SKM-1 treated with dmso at 0.1 percent for 144 hours (cell line): Measurements from ENCODE around the gene RYR2.
"Not testable (repeated sequence)": the region's sequence is repeated elsewhere in the genome, so short reads cannot be mapped to it uniquely, and the experiment has no call there.

Experiments used
- DNase-seq: peaks from one replicate; lab custom pipeline; 2025; ENCODE audit not compliant: unreplicated experiment; lab: John Stamatoyannopoulos, UW

The RYR2 gene

DNA sequence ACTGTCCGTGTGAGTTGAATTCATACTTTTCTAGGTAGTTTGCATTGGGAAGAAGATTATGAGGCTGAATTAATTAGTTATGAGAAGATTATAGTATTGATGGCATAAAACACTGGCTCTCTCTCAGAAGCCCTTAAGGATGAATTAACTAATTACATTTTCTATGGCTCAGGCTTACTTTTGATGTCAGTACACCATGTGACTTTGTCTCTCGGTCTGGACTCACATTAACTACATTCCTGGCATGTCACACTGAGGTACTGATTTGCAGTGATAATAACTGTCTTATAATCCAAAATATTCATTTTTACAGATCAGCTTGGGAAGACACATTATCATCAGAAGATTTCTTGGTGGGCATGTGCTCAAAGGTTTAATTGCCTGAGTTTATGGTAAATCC lies 486.6 kb downstream of the RYR2 start:
- no peak for DNase-seq

DNA sequence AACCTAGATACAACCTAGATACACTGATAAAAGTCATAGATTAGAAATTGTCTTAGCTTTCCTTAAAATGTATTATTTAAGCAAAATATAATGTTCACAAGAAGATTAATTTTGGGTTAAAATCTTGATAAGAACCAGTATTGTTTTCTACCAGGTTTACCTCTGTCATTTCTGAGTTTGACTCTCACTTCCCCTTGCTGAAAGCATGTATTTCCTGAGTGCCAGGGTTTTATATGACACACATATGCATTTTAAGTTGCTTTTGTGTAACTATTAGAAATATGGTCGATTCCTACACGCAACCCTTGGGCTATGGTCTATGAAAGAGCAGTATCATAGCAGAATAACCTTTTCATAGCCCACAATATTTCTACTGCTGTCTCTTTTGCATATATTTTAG lies 497.1 kb downstream of the RYR2 start:
- DNase-seq, result no peak

DNA sequence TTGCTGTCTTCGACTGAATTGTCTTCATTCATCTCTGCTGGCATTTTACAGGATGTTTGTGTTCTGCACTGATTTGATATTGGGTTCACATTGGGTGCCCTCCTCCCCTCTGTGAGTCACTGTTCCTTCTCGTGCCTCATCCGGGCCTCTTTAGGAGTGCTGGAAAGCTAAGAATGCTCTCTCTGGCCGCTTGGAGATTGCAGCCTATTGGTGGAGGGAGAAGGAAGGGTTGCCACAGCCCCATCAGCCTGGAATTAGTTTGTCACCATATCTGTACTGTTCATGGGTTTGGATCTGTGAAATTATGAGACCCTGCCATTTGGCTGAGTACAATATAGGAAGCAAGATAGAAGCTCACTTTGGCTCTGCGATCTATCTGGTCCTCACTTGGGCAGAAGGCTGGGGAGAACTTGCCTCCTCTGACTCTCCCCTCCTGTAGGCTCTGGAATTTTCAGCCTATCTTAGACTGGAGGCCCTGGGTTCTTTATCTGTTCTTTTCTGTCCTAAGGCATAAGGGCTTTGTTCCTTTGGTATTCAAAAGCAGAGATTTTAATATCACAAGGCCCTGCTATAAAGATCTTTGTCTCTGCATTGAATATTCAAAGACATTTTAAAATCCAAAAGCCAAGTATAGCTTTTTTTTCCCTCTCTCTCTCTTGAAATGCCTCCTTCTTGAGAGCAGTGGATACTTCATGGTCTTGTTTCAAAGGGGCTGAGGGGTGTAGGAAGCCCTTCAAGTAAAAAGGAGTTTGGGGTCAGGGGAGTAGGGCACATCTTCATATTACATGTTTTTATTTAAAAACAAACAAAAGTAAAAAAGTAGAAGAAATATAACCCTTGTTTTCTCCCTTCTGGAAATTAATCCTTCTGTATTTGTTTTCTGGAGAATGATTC lies 500.8 kb downstream of the RYR2 start:
- no peak for DNase-seq

DNA sequence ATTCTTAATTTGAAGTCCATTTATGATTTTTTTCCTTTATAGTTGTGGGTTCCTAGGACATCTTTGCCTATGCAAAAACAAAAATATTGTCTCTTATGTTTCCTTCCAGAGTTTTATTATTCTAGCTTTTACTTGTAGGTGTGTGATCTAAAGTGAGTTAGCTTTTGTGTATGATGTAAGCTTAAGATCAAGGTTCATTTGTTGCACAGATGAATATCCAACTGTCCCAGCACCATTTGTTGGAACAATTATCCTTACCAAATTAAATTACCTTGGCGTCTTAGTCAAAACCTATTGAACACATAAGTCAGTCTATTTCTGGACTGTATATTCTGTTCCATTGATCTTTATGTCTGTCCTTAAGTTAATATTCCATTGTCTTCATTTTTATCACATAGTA lies 511.1 kb downstream of the RYR2 start:
- DNase-seq, result no peak

DNA sequence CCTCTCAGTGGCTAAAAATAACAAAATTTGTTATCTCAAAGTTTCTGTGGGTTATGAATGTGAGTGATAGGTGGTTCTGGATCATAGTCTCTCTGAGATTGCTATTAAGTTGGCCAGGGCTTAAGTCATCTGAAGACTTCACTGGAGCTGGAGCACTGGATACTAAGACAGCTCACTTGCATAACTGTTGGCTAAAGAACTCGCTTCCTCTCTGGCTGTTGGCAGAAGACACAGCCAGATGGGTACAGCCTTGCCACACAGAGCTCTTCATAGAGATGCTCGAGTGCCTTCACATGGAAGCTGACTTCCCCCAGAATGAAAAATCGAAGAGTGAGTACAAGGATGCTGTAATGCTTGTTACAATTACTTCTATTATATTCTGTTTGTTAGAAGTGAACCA lies 514.9 kb downstream of the RYR2 start:
- DNase-seq, result no peak

DNA sequence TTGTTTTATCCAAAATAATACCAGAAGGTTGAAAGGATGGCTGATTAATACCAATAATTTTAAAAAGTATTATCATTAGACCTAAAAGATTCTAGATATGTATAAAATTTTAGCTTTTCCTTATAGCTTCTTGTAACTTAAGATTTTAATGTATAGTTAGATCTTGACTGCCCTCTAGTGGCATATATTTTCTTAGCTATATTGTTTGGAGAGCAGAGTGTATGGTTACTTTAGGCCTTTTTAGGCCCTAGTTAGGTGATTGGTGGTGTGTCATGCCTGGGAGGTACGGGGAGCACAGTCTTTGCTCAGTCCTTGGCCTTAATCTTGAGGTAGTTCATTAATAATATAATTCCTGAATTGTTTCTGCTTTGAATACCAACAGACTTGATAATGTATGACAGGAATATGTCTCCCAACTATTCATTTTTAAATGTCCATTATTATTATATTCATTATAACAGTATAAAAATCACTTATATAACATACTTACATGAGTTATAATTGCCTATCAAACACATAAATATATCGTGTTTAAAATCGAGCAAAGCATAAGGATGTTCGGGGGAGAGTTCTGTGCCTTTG lies 520.3 kb downstream of the RYR2 start:
- DNase-seq, result peak; percentile 85

DNA sequence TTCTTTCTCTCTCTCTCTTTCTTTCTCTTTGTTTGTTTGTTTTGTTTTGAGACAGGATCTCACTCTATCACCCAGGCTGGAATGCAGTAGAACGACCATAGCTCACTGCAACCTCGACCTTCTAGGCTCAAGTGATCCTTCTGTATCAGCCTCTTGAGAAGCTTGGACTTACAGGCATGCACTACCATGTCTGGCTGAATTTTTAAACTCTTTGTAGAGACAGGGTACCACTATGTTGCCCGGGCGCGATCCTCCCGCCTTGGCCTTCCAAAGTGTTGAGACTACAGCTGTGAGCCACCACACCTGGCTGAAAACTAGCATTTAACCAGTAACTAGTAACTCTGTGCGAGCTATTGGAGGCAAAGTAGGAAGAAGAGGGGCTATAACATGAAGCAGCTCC lies 523.3 kb downstream of the RYR2 start:
- DNase-seq, result no peak

DNA sequence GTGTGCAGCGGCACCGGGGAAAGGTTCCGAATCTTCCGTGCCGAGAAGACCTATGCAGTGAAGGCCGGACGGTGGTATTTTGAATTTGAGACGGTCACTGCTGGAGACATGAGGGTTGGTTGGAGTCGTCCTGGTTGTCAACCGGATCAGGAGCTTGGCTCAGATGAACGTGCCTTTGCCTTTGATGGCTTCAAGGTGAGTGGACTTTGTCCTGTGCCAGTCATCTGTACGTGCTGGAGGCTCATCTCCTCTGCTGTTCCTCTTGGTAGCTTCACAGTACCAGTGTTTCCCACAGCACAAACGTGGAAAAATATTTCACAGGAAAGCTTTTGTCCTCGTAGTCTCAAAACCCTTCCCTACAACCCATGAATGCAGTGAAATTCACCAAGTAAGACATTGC lies 524.6 kb downstream of the RYR2 start:
- no peak for DNase-seq

DNA sequence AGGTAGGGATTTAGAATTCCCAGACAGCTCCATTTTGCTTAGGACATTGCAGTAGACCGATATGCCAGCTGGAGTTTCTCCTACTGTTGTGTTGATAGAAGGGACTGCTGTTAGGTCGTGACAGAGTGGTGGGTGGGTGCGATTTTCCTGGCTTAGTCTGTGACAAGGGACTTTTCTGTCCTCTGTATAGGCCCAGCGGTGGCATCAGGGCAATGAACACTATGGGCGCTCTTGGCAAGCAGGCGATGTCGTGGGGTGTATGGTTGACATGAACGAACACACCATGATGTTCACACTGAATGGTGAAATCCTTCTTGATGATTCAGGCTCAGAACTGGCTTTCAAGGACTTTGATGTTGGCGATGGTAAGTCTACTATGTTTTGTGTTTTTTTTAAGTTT lies 527.0 kb downstream of the RYR2 start:
- DNase-seq, result no peak

DNA sequence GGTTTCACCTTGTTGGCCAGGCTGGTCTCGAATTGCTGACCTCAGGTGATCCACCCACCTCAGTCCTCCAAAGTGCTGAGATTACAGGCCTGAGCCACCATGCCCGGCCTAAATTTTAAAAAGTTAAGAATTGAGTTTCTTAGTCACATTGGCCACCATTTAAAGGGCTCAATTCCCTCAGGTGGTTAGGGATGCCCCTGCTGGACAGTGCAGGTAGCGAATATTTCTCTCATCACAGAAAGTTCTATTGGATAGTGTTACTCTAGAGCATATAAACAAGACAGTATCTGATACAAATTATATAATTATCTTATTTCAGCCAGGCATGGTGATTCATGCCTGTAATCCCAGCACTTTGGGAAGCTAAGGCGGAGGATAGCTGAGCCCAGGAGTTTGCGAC lies 528.5 kb downstream of the RYR2 start:
- DNase-seq, result no peak

DNA sequence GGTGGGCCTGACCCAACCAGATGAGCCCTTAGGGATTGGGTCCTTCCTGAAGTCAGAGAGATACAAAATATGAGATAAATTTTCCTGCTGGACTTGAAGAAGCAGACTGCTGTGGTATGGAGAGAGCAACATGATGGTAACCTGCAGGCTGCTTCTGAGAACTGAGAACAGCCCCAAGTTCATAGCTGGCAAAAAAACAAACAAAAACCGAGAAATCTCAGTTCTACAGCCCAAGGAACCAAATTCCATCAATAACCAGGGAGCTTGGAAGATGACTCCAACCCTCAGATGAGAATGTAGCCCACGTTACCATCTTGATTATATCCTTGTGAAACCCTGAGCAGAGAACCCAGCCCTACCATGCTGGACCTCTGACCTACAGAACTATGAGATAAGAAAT lies 532.6 kb downstream of the RYR2 start:
- DNase-seq, result no peak

DNA sequence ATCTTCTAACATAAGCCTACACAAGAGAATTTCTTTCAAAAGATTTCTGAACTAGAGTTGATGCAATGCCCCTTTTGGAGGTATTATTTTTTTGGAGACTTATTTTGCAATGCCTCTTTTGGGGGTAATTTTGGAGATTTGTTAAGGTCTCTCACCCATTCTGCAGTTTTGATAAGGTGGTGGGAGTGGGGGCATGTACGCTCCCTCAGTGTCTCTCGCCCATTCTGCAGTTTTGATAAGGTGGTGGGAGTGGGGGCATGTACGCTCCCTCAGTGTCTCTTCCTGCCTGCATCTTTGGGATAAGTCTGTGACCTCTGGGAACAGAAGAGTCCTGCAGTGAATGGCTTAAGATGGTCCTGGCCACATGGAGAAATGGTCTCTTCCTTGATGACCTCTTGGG lies 536.6 kb downstream of the RYR2 start:
- no peak for DNase-seq

DNA sequence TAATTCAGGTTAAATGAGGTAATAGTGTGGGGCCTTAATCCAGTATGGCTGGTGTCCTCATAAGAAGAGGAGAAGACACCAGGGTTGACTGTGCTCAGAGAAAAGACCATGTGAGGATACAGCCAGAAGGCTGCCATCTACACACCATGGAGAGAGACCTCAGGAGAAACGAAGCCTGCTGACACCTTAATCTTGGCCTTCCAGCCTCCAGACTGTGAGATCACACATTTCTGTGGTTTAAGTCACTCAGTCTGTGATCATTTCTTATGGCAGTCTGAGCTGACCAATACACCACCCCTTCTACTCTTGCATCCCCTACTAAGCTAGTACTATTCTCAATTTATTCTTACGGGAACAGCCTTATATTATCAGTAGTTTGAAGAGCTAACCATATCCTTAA lies 538.7 kb downstream of the RYR2 start:
- no peak for DNase-seq

DNA sequence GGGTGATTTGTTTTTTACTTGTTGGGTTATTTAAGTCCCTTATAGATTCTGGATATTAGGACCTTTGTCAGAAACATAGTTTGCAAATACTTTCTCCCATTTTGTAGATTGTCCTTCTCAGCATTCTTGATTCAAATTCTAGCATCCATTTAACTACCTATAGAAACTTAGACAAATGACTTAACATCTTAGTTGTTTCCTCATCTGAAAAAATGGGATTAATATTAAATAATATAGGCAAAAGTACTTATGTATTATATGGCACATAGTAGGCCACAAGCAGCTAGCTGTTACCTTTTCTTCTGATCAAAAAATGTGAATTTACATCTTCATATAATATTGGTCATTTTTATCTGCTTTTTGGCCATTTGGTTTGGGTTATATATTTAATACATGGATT lies 541.3 kb downstream of the RYR2 start:
- no peak for DNase-seq

DNA sequence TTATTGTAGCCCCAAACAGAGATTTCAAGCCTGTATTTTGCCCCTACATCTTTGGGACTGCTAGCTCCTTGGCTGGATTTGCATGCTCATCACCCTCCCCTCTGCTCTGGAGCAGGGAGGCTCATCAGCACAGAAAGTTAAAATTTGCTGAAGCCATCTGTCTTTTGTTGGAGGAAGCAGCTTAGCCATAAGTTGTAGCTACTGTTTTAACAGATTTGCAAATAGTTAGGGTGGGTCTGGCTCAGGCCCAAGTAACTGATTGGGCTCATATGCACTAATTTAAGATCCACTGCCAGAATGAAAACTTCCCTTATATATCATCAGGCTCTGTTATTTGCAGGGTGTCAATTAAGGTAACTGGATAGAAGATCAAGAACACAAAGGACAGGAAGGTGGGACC lies 541.8 kb downstream of the RYR2 start:
- no peak for DNase-seq

DNA sequence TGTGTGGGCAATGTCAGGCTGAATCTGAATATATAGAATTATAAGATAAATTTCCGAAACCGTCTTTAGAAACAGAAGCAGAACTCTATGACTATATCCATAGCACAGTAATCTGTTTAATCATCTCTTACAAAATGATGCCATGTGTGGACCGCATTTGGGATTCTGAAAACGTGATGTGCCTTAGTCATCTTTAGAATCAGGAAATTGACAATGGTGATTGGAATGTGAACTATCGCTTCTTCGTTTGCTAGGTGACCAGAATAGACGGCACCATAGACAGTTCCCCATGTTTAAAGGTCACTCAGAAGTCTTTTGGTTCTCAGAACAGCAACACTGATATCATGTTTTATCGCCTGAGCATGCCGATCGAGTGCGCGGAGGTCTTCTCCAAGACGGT lies 548.4 kb downstream of the RYR2 start:
- DNase-seq, result no peak

DNA sequence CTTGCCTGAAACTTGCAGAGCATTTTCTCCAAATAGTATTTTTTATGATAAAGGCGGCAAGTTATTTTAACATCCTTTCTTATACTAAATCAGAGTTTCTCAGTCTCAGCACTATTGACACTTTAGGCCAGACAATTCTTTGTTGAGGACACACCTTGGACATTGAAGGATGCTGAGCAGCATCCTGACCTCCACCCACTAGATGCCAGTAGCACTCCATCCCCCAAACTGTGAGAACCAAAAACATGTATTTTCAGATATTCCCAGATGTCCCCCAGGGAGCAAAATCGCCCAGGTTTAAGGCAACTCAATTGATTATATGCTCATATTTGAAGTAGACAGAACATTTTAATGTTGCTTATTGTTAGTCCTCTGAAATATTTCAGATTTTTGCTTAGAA lies 549.4 kb downstream of the RYR2 start:
- no peak for DNase-seq

DNA sequence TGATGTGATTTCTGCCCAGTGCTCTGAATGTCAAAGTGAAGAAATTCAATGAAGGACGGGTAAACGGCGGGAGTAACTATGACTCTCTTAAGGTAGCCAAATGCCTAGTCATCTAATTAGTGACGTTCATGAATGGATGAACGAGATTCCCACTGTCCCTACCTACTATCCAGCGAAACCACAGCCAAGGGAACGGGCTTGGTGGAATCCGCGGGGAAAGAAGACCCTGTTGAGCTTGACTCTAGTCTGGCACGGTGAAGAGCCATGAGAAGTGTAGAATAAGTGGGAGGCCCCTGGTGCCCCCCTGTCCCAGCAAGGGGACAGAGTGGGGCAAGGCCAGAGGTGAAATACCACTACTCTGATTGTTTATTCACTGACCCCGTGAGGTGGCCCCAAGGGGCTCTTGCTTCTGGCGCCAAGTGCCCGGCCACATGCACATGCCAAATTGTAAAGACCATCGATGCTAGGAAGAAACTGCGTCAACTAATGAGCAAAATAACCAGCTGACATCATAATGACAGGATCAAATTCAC lies 561.1 kb downstream of the RYR2 start:
- DNase-seq, result not testable (repeated sequence)

DNA sequence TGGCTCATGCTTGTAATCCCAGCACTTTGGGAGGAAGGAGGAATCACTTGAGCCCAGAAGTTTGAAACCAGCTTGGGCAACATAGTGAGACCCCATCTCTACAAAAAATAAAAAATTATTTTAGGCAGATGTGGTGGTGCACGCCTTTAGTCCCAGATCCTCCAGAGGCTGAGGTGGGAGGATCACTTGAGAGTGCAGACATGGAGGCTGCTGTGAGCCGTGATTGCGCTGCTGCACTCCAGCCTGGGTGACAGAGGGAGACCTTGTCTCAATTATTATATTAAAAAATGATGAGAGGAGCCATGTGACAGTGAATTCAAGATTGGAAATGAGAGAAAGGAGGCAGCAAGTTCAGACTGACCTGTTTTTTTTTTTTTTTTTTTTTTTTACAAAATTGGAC lies 566.4 kb downstream of the RYR2 start:
- no peak for DNase-seq

DNA sequence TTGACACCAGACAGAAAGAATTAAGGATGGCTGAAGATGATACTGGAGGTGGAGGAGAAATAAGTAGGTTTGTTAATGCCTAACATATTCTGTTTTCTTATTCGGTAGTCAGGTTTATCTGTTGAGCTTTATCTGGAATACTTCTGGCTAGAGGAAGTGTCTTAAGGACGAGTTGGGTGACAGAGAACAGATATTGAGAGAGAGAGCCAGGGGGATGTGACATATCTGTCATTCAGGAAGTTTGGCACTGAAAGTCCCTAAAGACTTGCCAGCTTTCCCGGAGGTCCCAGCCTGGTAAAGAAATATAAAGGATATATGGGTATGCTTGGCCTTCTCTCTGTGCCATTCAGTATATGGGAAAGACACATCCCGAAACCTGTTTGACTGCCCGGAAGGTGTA lies 568.2 kb downstream of the RYR2 start:
- DNase-seq, result no peak

DNA sequence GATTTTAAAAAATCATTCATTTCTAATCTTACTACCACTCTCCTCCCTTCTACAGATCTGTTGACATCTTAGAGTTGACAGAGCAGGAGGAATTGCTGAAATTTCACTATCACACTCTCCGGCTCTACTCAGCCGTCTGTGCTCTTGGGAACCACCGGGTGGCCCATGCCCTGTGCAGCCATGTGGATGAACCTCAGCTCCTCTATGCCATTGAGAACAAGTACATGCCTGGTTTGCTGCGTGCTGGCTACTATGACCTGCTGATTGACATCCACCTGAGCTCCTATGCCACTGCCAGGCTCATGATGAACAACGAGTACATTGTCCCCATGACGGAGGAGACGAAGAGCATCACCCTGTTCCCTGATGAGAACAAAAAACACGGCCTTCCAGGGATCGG lies 572.0 kb downstream of the RYR2 start:
- no peak for DNase-seq

DNA sequence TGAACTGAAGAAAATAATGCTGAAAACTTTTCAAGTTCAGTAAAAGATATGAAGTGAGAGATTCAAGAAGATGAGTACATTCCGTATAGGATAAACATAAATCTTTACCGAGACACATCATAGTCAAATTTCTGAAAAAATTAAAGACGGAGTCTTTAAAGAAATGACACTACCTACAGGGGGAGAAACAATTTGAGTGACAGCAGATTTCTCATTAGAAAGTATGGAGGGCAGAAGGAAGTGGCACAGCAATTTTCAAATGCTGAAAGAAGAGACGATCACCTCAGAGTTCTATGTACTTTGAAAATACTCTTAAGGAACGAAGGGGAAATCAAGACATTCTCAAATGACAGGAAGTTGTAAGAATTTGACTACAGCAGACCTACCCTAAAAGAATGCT lies 577.6 kb downstream of the RYR2 start:
- DNase-seq, result no peak

DNA sequence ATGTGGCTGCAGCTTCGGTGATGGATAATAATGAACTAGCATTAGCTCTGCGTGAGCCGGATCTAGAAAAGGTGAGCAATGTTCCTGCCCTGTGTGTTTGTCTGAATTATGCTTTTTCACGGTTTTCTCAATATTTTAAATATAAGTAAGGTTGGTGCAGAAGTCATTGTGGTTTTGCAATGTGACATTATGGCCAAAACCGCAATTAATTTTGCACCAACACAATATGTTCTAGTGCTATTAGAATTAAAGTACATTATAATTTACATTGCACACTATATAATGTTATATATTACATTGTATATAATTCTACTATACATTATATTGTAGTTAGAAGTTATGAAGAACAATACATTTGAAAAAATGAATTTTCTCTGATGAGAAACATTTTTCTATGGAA lies 592.9 kb downstream of the RYR2 start:
- DNase-seq, result no peak
